ENCODE results near the gene MILR1. TPM values are rescaled to one million over a fixed set of nuclear protein-coding genes. Genes with fewer than 3 reads are reported as not detected.
A peak's percentile ranks its signal among the peaks of the same experiment; 100 is the strongest.

MILR1 gene, protein sequence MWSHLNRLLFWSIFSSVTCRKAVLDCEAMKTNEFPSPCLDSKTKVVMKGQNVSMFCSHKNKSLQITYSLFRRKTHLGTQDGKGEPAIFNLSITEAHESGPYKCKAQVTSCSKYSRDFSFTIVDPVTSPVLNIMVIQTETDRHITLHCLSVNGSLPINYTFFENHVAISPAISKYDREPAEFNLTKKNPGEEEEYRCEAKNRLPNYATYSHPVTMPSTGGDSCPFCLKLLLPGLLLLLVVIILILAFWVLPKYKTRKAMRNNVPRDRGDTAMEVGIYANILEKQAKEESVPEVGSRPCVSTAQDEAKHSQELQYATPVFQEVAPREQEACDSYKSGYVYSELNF
- 2.5 TPM for total RNA-seq
- long read RNA-seq = 0 reads

DNA sequence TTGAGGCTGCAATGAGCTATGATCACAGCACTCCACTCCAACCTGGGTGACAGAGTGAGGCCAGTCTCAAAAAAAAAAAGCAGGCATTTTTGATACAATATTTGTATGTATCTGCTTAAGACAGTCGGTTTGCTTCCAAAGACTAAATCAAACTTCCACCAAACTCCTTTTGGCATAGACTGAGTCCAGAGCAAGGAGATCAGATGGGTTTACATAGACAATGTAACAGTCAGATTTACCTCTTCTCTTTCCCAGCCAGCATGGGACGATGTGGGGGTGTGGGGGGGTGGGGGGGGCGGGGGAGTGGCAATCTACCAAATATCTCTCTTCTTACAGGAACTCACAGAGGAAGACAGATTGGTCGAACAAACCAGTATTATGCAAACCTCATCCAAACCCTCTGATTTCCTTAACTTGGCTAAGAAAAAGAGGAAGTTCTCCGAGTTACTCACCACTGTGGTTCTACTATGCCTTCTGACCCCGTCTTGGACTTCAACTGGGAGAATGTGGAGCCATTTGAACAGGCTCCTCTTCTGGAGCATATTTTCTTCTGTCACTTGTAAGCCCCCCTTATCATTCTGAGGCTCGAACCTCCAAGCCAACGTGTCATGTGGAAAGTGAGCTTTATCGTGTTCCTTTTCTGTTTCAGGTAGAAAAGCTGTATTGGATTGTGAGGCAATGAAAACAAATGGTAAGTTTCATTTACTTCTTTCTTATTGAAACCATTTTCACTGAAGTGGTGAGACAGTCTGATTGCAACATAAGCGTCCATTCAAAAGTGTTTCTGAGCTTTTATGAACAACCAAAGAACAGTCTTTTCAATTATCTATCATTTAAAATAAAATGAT is at the start of gene MILR1:
TSS of gene MILR1 (plus strand) at position 451 of the 848 bp plus-strand sequence. CDS start at position 505, 54 bp downstream.
- no peak for DNase-seq
- peak within 1 kb of the TSS; percentile 72 for H3K27ac ChIP-seq (replicated peaks)
- no peak for TF ChIP-seq CTCF (IDR thresholded peaks at IDR 0.05; ENCODE audit: borderline replicate concordance)

DNA sequence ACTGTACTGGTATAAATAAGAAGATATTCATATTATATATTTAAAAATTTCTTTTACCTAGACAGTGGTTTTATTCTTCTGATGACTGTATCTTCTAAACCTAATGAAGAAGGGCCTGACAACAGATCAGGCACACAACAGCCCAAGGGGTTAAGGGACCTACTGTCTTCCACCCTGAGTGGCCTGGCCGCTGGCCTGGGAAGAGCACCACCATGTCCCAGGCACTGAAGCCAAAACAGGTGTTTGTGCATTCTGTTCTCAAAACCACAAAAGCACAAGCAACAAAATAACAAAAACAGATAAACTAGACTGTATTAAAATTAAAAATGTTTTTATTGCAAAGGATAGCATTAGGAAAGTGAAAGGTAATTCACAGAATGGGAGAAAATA is 49.2 kb upstream of the MILR1 start:
- Histone ChIP-seq H3K4me1 (no peaks in the 10 kb centered on the region), H3K27me3 (ENCODE audit: low read depth) (no peaks in the 10 kb centered on the region), H3K27ac (replicated peaks) (no peak overlapping the region), H3K9me3 (replicated peaks) (no peaks in the 10 kb centered on the region), H3K4me3 (no peak overlapping the region), H3K36me3 (no peaks in the 10 kb centered on the region)
- DNase-seq = no peak
- TF ChIP-seq CTCF (IDR thresholded peaks at IDR 0.05; ENCODE audit: borderline replicate concordance) = no peak
- intact Hi-C loops (cut with micrococcal nuclease) = no loop called here

More for the DNA sequence above, at the start of gene MILR1:
- Histone ChIP-seq H3K36me3 (no peaks in the 10 kb centered on the region), H3K9me3 (replicated peaks) (no peaks in the 10 kb centered on the region), H3K4me1 (peaks cover 4% of the 10 kb centered on the region), H3K27me3 (ENCODE audit: low read depth) (no peaks in the 10 kb centered on the region), H3K4me3 (peak within 1 kb of the TSS; percentile 43)
- intact Hi-C loops (cut with micrococcal nuclease) = no loop called here

- no peaks in the 10 kb centered on the region for H3K36me3 ChIP-seq
- H3K4me1 ChIP-seq = no peaks in the 10 kb centered on the region
- H3K4me3 ChIP-seq = no peak overlapping the region
- H3K27ac ChIP-seq (replicated peaks) = no peak overlapping the region
- no peak for TF ChIP-seq CTCF (IDR thresholded peaks at IDR 0.05; ENCODE audit: borderline replicate concordance)
- intact Hi-C loops (cut with micrococcal nuclease) = no loop called here
- DNase-seq = no peak
- no peaks in the 10 kb centered on the region for H3K9me3 ChIP-seq (replicated peaks)
- H3K27me3 ChIP-seq (ENCODE audit: low read depth) = no peaks in the 10 kb centered on the region
Observed at GRCh38 chr17:64400642-64401041, 48.3 kb upstream of the MILR1 start.

- intact Hi-C loops (cut with micrococcal nuclease) = no loop called here
- H3K4me3 ChIP-seq = no peak overlapping the region
- no peaks in the 10 kb centered on the region for H3K27me3 ChIP-seq (ENCODE audit: low read depth)
- no peak for TF ChIP-seq CTCF (IDR thresholded peaks at IDR 0.05; ENCODE audit: borderline replicate concordance)
- H3K4me1 ChIP-seq = no peaks in the 10 kb centered on the region
- no peak for DNase-seq
- no peaks in the 10 kb centered on the region for H3K36me3 ChIP-seq
- no peak overlapping the region for H3K27ac ChIP-seq (replicated peaks)
- no peaks in the 10 kb centered on the region for H3K9me3 ChIP-seq (replicated peaks)
Observed at GRCh38 chr17:64401244-64401860, 47.6 kb upstream of the MILR1 start.

GRCh38 chr17:64401941-64402340 is 47.0 kb upstream of the MILR1 start:
- Histone ChIP-seq H3K27me3 (ENCODE audit: low read depth) (no peaks in the 10 kb centered on the region), H3K4me3 (no peak overlapping the region), H3K36me3 (no peaks in the 10 kb centered on the region), H3K4me1 (no peaks in the 10 kb centered on the region), H3K9me3 (replicated peaks) (no peaks in the 10 kb centered on the region), H3K27ac (replicated peaks) (no peak overlapping the region)
- no peak for TF ChIP-seq CTCF (IDR thresholded peaks at IDR 0.05; ENCODE audit: borderline replicate concordance)
- intact Hi-C loops (cut with micrococcal nuclease) = no loop called here
- no peak for DNase-seq
